Breast epithelium (tissue), 4 donors: ENCODE results near the gene SCGB1D1. TPM values are rescaled to one million over a fixed set of nuclear protein-coding genes. Genes with fewer than 3 reads are reported as not detected.

Experiments
- DNase-seq, 2 donors: peaks; one replicate each; pipeline ENCODE4 v3.0.0-alpha.2; 2019; ENCODE audit warnings: low spot score in 2 of 2
- H3K27ac ChIP-seq, 2 donors: fragments of 200-600 bp; sonication (generic) in 1 of 2; one replicate each; pipeline ENCODE4 v1.5.1; 2016 to 2019; ENCODE audit warnings: mild to moderate bottlenecking in 1 of 2
- H3K27me3 ChIP-seq, 2 donors: fragments of 200-600 bp; sonication (generic) in 1 of 2; one replicate each; pipeline versions ENCODE4 v1.5.1 to v1.6.0; 2017 to 2019; ENCODE audit warnings: control low read depth in 1 of 2, mild to moderate bottlenecking in 1 of 2
- H3K36me3 ChIP-seq: fragments of 200-600 bp; one replicate; pipeline ENCODE4 v1.5.1; 2019
- H3K4me1 ChIP-seq, 2 donors: fragments of 200-600 bp; sonication (generic); one replicate each; pipeline ENCODE4 v1.5.1; 2016 to 2019; ENCODE audit warnings: control low read depth in 1 of 2
- H3K4me3 ChIP-seq, 3 donors: fragments of 200-600 bp; sonication (generic); 1 replicate in 2 of 3; 2 replicates in 1 of 3; pipeline ENCODE4 v1.5.1; 2016 to 2019; ENCODE audit warnings: mild to moderate bottlenecking in 3 of 3, moderate library complexity in 2 of 3
- H3K9me3 ChIP-seq, 2 donors: fragments of 200-600 bp; sonication (generic) in 1 of 2; one replicate each; pipeline ENCODE4 v1.5.1; 2016 to 2019; ENCODE audit warnings: control low read depth in 1 of 2
- POLR2A ChIP-seq: fragments of 450-650 bp; IDR thresholded peaks from one replicate; pipeline ENCODE4 v1.6.1; 2016; ENCODE audit warnings: antibody characterized with exemption, mild to moderate bottlenecking, moderate library complexity
- POLR2AphosphoS5 ChIP-seq, 3 donors: sonication (generic); formaldehyde crosslinking; IDR thresholded peaks; one replicate each; pipeline ENCODE4 v1.6.1; 2017; ENCODE audit warnings: antibody characterized with exemption in 3 of 3
- intact Hi-C: fragments of 100-400 bp; cut with DNase I; formaldehyde crosslinking; loops from one replicate; pipeline ENCODE4 v1.15.1; 2023; ENCODE audit warnings: low total_unique reads
- total RNA-seq, 3 donors: library from RNA; depleted of rRNA; stranded (reverse); fragments of >200 nt; gene quantifications; one replicate each; pipeline ENCODE4 v1.1.0, GENCODE V29; 2016
- TF ChIP-seq, protein P1 (sequence below), 3 donors: fragments of 450-650 bp; IDR thresholded peaks; one replicate each; pipeline ENCODE4 v1.5.1; 2016 to 2017; ENCODE audit warnings: antibody characterized with exemption in 3 of 3, mild to moderate bottlenecking in 3 of 3, moderate library complexity in 3 of 3

The SCGB1D1 gene
- total RNA-seq, 3 donors from 2014 or later: not detected

DNA sequence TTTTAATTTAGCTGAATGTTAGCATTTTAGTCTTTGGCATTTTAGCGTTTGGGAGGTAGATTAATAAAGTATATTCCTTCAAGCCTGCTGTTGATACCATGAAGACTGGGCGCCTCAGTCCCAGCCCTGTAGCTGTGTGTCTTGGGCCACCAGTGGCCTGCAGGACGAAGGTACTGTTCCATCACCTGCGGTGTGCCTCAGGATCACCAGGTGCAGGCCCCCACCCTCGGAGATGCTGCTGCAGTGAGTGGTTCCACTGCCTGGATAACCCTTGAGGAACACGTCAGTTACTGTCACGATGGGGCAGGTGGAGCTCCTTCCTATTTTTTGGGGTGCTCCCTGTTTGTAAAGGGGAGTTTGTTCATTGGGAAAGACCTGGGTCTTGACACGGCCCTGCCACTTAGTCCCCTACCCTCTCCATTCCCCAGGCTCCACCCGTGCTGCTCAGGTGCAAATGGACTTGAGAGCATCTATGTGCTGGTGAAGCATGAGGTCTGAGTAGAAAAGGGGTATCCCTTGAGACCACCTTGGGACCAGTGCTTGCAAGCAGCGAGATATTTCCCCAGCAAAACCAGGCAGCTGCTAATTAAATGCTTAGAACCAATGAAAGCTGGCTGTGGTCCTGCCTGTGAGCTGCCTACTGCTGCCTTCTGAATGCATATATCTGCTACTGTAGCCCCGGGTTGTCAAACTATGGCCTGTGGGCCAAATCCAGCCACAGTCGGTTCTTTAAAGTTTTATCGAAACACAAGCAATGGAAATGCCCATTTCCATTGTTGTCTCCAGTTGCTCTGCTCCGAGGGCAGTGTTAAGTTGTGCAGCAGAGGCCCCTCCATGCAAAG, 37.5 kb upstream of the SCGB1D1 start:
- no peak for DNase-seq
- Histone ChIP-seq H3K27ac (peak overlapping the region in 1 of 2 donors; percentile 25), H3K4me3 (no peak overlapping the region), H3K9me3 (no peaks in the 10 kb centered on the region), H3K4me1 (no peaks in the 10 kb centered on the region), H3K36me3 (no peaks in the 10 kb centered on the region), H3K27me3 (no peaks in the 10 kb centered on the region)
- intact Hi-C loops: no loop called here
- TF ChIP-seq POLR2AphosphoS5 (IDR thresholded peaks at IDR 0.05): no peak
- TF ChIP-seq, protein P1, sequence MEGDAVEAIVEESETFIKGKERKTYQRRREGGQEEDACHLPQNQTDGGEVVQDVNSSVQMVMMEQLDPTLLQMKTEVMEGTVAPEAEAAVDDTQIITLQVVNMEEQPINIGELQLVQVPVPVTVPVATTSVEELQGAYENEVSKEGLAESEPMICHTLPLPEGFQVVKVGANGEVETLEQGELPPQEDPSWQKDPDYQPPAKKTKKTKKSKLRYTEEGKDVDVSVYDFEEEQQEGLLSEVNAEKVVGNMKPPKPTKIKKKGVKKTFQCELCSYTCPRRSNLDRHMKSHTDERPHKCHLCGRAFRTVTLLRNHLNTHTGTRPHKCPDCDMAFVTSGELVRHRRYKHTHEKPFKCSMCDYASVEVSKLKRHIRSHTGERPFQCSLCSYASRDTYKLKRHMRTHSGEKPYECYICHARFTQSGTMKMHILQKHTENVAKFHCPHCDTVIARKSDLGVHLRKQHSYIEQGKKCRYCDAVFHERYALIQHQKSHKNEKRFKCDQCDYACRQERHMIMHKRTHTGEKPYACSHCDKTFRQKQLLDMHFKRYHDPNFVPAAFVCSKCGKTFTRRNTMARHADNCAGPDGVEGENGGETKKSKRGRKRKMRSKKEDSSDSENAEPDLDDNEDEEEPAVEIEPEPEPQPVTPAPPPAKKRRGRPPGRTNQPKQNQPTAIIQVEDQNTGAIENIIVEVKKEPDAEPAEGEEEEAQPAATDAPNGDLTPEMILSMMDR (IDR thresholded peaks at IDR 0.05): no peak
- TF ChIP-seq POLR2A: no peak

DNA sequence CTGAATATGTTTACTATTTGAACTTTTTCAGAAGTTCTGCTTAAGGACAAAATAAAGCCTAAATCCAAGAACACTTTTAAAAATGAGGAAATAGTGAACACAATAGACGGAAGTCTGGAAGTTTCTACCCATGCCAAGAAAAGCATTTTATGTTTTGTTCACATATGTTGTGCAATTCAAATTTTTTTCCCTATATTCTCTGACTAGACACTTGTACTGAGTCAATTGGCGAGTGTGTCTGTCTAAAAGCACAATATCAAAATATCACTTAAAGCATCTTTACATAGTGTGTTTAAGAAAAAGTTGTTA, 37.0 kb upstream of the SCGB1D1 start:
- H3K4me1 ChIP-seq: no peaks in the 10 kb centered on the region
- intact Hi-C loops: no loop called here
- no peak overlapping the region for H3K27ac ChIP-seq
- H3K9me3 ChIP-seq: no peaks in the 10 kb centered on the region
- no peak for DNase-seq
- TF ChIP-seq POLR2AphosphoS5 (IDR thresholded peaks at IDR 0.05): no peak
- TF ChIP-seq, protein P1 (IDR thresholded peaks at IDR 0.05): no peak
- H3K27me3 ChIP-seq: no peaks in the 10 kb centered on the region
- H3K36me3 ChIP-seq: no peaks in the 10 kb centered on the region
- H3K4me3 ChIP-seq: no peak overlapping the region

DNA sequence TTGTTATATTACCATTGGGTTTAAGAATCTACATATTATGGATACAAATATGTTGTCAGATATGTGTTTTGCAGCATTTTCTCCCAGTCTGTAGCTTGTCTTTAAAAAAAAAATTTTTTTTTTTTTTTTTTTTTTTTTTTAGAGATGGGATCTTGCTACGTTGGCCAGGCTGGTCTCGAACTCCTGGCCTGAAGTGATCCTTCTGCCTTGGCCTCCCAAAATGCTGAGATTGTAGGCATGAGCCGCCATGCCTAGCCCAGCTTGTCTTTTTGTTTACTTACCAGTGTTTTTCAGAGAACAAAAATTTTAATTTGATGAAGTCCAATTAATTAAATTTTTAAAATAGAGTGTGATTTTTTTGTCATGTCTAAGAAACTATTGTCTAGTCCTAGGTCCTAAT, 36.4 kb upstream of the SCGB1D1 start:
- Histone ChIP-seq H3K9me3 (no peaks in the 10 kb centered on the region), H3K4me1 (no peaks in the 10 kb centered on the region), H3K27me3 (no peaks in the 10 kb centered on the region), H3K36me3 (no peaks in the 10 kb centered on the region), H3K4me3 (no peak overlapping the region), H3K27ac (no peak overlapping the region)
- TF ChIP-seq POLR2A: no peak
- TF ChIP-seq, protein P1 (IDR thresholded peaks at IDR 0.05): no peak
- no peak for TF ChIP-seq POLR2AphosphoS5 (IDR thresholded peaks at IDR 0.05)
- DNase-seq: no peak
- intact Hi-C loops: no loop called here

DNA sequence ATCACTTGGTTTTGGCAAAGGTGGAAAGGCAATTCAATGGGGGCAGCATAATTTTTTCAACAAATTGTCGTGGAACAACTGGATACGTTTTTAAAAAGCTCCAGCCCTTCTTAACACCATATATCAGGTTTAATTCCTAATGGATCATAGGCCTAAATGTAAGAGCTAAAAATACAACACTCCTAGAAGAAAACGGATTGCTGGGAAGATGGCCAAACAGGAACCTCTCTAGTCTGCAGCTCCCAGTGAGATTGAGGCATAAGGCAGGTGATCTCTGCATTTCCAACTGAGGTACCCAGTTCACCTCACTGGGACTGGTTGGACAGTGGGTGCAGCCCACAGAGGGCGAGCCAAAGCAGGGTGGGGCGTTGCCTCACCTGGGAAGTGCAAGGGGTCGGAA, 32.4 kb upstream of the SCGB1D1 start:
- Histone ChIP-seq H3K4me1 (no peaks in the 10 kb centered on the region), H3K27ac (no peak overlapping the region), H3K9me3 (no peaks in the 10 kb centered on the region), H3K4me3 (no peak overlapping the region), H3K27me3 (no peaks in the 10 kb centered on the region), H3K36me3 (no peaks in the 10 kb centered on the region)
- TF ChIP-seq POLR2AphosphoS5 (IDR thresholded peaks at IDR 0.05) (no peak), POLR2A (no peak)
- TF ChIP-seq, protein P1 (IDR thresholded peaks at IDR 0.05): no peak
- DNase-seq: no peak
- intact Hi-C loops: no loop called here

DNA sequence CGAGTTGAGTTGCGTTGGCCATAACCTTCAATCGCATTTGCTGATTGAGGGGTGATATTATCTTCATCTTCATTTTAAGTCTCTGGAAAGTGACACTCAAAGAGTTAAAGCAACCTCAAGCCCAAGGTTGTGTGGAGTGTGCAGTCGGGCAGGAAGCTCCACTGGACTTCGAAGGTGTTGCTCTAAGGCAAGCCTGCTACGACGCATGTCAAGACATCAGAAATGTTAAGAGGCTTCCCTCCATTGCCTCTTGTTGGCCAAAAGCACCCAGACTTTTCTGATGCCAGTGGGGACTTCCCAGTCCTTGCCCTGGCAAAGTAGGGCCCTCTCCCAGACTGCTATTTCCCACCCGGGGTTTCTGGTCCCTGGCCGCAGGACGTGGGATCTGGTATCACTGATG, 23.6 kb upstream of the SCGB1D1 start:
- intact Hi-C loops: no loop called here
- Histone ChIP-seq H3K9me3 (no peaks in the 10 kb centered on the region), H3K27me3 (no peaks in the 10 kb centered on the region), H3K4me1 (no peaks in the 10 kb centered on the region), H3K27ac (no peak overlapping the region), H3K4me3 (no peak overlapping the region), H3K36me3 (no peaks in the 10 kb centered on the region)
- TF ChIP-seq POLR2A: no peak
- no peak for TF ChIP-seq POLR2AphosphoS5 (IDR thresholded peaks at IDR 0.05)
- TF ChIP-seq, protein P1 (IDR thresholded peaks at IDR 0.05): no peak
- no peak for DNase-seq
